Cerebellar cortex (tissue), 1 donor: Measurements from ENCODE around the gene PLEKHG3.

Source experiments
- DNase-seq: peaks from one replicate; pipeline ENCODE4 v3.0.0-alpha.2; 2015; ENCODE audit warnings: low spot score

PLEKHG3 gene

DNA sequence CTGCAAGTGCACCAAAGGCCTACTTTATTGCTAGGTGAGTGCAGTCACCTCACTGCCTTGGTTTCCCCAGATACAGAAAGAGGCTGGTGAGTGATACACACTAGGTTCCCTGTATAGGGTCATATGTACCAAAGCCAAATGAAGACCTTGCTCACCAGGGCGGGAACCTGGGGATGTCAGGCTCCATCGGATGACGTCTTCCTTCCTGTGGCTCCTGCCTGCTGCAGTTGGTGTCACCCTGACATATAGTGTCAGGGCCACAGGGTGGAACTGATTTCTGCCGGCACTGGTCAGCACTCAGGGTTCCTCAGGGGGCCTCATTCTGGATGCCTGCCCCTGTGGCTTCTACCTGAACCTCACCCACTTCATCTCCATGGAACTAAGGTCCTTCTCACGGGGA is 43.1 kb downstream of the PLEKHG3 start:
- DNase-seq = no peak

DNA sequence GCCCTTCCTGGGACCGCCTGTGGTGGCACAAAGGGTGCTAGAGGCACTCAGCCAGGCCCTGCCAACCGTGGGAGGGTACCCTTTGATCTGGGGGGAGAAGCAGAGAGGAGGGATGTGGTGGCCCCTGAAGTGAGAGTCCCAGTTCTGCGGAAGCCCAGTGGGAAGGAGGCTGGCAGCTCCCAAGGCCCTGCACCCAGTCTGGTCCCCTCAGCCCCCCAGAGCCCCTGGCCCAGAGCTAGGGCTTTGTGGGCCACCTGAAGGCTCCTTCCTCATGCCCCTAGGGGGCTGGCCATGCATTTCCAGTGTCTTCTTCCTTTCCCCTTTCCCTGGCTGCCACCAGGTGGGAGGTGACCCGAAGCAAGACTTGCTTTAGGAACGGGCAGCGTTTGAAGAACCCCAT is 44.3 kb downstream of the PLEKHG3 start:
- DNase-seq = no peak

DNA sequence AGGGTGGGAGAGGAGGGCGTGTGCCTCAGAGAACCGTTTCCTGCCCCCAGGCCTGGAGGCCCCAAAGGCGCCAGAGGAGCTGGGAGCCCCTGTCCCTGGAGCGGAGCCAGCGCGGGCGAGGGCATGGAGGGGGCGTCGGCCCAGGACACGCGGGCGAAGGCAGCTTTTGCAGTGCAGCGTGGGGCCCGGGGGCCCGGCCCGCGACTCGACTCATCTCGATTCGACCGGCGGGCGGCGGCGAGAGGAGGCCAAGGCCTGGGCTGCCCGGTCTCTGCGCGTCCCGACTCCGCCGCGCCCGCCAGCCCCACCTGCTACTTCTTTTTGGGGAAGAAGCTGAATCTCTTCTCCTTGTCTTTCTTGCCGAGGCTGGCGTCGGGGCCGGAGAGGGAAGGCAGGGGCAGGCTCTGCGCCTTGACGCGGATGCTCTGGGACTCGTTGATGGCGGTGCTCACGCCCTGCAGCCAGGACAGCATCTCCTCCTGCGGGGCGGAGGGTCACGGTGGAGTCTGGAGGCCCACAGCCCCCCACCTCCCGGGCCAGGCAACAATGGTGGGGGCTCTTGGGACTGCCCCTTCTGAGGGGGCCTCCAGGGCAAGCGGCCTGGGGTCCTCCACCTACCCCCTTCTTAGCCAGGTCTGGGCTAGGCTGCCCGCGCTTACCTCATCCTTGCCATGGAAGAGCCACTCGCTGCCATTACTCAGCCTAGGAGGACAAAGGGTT is 44.9 kb downstream of the PLEKHG3 start:
- DNase-seq = no peak

DNA sequence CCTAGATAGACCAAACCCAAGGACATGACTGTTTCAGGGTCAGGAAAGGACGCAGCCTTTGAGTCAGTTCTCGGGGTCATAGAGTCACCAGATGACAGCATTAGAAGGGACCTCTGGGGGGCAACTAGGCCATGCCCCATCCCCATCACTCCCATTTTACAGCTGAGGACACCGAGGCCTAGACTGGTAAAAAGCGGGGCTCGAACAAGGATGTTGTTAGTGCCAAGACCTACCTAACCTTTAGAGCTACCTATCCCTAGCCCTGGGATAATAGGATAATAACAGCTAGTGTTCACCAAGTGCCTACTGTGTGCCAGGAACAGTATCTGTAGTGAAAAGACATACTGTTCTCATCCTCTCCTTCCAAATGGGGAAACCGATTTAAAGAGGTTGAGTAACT is 48.7 kb downstream of the PLEKHG3 start:
- DNase-seq = no peak

DNA sequence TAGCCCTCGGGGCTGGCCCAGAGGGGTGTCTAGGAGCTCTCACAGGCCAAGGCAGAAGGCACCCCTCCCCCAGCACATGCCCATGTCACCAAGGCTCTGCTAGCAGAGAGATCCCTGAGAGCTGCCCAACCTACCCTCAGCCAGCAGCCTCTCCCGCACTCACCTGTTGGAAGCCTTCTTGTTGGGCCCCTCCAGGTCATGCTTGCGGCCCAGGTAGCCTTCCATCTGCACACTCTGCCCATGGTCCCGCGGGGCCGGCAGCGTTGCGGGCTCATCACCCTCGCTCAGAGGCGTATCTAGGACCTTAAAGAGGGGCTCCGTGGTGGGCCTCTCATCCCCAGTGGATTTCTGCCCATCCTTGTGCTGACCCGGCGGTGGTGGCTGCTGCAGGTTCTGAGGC is 49.1 kb downstream of the PLEKHG3 start:
- DNase-seq = no peak

DNA sequence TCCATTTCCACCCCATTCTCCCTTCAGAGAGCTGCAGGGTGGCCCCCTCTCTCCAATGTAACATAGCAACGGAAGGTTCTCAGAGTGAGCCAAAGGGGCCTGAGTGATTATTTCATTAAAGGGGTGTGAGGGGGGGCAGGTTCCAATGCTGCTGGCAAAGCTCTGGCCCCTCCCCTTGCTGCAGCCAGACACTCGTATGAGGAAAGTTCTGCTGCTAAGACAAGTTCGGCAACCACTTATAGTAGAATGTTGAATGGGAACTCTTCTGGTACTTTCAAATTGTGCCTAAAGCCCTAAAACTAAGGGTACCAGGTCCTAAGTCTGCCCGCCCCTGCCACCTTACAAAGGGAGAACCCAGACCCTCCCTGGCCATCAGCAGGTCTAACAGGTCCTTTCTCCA is 49.8 kb downstream of the PLEKHG3 start:
- no peak for DNase-seq

DNA sequence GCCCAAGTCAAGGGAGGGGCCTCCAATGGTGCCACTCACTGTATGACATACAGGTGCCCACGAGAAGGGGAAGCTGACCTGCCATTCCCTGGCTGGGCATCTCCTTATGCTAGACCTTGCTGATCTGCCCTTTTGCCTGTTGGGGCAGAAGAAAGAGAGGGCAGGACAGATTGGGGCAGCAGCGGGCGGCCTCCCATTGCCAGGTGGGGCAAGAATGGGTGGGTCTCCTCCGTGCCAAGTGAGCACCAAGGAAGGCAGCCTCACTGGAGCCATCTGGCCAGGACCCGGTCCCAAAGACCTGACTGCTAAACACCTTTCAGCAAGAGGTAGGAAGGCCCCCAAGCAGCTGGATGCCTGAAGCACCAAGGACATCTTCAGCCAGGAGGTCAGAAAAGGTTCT is 50.5 kb downstream of the PLEKHG3 start:
- DNase-seq = no peak

DNA sequence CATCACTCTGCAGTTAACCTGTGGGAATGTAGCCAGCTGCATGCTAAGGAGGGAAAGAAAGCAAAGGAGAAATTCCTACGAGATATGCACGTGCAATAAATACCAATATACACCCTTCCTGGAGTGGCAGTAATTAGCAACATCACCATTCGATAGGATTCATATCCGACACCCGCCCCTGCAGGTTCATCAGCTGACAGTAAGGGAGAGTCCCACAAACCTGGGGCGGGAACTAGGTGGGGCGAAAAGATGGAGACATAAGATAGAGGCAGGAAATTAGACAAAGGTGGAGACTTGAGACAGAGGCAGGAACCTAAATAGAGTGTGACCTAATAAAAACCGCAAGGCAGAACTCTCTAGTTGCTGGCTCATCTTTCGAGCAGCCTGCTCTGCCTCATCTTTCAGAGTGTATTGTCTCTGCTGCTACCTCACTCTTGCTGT is 51.6 kb downstream of the PLEKHG3 start:
- DNase-seq = no peak

DNA sequence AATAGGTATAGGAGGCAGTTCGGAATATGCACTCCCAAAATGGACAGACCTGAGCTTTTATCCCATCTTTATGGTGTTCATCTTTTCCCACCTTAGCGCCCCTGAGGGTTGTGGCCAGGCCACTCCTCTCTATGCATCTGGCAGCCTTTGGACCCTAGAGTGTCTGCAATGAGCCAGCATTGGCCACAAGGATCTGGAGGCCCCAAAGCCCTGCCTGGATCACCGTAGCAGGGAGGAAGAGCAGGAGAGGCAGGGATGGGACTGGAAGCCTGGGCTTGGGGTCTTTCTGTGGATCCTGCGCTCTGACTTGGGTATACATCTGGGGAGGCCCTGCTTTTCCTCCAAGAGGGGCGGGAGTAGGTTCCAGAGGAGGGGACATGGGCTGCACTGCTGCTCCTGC is 52.5 kb downstream of the PLEKHG3 start:
- no peak for DNase-seq

DNA sequence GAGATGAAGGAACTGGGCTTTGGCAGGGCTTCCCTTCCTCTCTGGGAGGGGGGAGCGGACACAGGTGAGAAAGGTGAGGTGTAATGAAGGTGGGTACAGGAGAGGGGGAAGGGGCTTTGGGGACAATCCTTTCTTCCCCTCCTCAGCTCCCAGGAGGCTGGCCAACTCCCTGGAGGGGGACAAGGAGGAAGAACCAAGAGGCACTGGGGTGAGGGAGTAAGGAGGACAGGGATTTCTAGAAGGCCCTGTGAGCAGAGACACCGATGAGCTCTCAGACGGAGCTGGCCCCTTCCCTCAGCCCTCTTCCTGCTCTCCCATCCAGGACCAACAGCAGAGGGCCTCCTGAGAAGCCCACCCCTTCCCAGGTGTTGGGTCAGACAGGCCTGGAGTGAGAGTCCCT is 53.4 kb downstream of the PLEKHG3 start:
- DNase-seq = no peak

DNA sequence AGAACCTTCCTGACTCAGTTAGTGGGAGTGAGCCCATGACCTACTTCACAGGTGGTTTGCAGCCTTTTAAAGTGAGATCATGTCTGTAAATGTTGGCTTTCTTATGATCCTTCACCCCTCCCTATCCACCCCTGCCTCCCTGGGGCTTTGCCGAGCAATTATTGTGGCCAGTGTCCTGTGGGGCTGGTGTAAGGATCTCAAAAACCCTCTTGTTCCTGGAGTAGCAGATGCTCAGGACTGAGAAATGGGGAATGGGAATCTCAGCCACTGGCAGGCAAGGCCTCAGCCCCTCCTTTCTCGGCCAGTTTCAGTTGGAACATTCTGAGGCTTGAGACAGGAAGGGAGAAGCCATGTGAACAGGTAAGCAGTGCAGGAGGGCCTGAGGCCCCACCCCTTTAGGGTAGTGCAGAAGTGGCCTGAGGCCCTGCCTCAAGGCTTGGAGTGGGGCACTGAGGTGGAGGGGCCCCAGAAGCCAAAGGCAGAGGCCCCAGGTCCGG is 53.8 kb downstream of the PLEKHG3 start:
- no peak for DNase-seq

DNA sequence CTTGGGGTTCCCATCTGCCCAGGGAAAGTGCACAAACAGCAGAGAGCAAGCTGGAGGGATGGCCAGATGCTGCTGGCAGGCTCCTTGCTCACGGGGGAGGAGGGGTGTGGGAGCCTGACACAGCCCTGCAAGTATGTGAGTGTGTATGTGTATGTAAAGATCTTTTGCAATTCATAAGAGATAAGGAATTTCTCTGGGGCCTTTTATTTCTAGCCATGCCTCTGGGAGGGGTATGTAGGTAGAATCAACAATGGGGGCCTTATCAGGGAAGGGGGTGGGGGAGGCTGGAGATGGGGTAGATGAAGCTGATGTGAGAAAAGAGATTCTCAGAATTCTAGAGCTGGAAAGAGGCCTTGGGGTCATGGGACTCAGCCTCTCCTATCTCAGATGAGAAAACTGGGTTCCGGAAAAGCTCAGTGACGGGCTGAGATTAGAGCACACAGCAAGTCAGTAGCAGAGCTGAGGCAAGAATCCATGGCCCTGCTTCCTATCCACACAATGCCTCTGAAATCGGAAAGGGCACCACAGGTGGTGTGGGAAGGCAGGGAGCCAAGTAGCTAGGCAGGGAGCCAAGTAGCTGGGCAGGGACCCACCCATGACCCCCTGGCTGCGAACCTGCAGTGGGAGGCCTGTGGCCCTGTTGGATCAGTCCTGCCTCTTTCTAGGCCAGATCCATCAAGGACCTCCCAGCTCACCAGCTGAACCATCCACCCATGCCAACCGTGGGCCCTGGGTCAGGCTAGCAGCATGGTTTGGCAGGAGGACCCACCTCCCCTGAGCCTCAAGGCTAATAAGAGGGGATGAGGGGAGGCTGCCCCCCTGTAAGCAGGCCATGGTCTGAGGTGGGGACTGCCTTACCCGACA is 54.7 kb downstream of the PLEKHG3 start:
- no peak for DNase-seq

DNA sequence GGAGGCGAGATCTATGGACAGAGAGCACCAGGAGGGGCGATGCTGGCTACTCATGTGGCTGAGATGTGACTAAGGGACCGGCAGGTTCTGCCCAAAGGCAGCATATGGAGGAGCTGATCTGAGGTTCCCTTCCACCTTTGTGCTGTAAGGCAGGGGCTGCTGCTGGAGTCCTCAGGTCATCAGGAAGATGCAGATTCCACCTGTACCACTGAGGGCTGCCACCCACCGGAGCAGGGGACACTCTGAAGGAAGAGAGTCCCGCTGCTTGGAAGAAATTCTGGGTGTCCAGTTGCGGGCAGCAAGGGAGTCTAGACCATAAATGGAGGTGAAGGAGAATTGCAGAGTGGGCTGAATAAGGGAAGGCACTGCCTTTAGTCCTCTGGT is 55.3 kb downstream of the PLEKHG3 start:
- no peak for DNase-seq

DNA sequence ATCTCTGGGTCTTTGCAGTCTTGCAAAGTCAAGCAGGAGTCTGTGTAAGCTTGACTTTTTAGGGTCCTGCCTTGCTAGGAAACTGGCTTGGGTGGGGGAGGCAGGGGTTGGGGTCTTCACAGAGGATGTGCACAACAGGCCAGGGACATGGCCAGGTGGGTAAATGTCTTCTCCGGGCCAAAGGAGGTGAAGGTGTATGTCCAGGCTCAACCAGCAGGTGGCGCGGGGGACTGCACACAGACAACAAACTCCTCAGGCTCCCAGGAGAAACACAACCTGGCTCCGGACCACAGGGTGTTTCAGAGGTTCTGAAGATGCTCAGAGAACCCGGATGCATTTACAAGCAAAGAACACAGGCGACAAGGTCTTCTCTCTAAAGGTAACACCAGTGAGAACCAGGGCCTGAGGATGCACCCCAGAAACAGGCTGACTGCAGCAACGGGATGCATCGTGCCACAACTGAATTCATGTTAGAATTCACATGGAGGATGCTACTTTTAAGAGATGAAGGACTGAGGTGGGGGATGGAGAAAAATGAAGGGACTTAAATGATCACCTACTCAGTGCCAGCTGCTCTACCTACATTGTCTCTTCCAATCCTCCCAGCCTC is 56.0 kb downstream of the PLEKHG3 start:
- peak; percentile 72 for DNase-seq

DNA sequence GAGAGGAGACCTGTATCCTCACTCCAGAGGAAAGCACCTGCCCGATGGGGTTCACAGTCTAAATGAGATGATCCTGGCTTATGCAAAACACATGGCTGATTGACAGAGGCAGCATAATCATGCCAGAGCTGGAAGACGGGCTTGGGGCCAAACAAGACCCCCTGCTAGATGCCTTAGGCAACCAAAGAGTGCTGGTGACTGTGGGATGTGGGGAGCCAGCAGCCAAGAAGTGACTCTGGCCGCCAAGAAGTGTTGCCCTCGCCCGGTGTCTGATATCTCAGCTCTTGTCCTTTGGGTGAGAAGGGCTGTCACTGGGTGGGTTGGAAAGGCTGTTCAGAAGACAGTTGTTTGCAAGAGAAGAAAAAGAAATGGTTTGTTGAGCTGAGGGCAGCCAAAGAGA is 56.7 kb downstream of the PLEKHG3 start:
- no peak for DNase-seq

DNA sequence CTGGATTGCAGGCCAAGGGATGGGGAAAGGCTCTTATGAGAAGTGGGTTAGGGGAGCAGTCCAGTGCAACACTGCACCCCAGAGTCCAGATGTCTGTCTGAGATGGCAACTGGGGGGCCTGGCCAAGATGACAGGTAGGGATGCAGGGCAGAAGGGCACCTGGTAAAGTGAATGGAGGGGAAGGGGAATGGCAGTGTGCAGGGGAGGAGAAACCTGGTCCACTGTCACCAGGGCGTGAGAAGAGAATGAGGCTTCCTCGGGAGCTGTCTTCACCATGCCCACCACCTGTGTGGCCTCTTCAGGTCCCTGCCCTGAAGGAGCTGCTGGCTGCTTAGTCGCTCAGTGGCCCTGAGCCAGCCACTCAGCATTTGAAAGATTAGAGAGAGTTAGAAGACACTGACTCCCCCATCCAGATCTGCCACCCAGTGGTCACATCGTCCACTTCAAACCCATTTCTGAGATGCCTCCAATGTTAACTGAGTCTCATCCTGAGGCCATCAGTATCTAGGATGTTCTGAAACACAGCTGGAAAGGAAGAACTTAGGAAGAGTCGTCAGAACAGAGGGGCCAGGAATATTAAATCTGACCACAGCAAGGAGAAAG is 57.3 kb downstream of the PLEKHG3 start:
- DNase-seq = no peak

DNA sequence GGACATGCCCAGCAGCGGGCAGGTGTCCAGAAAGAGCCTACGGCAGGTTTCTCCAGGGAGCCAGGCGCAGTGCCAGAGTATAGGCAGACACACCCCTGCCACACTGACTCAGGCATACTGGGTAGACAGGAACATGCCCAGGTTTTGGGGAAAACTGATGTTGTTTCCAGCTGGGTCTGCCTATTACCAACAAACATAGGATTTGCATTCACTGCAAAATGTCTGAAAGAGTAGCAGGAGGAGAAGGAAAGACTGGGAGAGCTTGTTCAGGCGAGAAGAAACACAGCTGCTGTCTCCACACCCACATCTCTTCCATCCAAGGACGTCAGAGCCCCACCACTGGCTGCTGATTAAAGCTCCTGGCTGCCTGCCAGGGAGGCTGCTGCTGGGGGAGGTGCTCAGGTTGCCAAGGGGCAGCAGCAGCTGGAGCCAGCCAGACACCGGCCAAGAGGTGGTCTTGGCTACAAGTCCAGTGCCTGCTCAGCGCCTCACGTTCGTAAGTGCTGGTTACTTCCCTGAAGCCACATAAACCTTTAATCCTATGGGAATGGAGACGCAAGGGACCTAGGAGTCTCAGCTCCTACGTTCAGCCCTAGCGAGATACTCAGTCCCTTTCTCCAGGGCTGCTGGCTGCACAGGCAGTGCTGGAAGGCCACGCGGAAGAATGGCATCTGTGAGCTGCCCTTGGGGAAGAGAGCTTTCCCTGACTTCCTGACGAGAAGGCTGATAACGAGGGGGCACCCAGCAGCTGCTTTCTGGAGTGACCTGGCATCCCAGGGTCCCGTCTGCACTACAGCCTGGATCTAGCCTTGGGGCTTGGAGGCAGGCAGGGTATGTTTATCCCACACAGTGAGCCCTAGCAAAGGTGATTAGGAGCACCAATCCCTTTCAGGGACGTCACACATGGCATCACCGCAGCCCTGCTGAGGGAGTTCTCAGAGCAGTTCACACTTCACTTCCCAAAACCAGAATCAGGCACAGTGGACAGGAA is 58.1 kb downstream of the PLEKHG3 start:
- peak; percentile 85 for DNase-seq

DNA sequence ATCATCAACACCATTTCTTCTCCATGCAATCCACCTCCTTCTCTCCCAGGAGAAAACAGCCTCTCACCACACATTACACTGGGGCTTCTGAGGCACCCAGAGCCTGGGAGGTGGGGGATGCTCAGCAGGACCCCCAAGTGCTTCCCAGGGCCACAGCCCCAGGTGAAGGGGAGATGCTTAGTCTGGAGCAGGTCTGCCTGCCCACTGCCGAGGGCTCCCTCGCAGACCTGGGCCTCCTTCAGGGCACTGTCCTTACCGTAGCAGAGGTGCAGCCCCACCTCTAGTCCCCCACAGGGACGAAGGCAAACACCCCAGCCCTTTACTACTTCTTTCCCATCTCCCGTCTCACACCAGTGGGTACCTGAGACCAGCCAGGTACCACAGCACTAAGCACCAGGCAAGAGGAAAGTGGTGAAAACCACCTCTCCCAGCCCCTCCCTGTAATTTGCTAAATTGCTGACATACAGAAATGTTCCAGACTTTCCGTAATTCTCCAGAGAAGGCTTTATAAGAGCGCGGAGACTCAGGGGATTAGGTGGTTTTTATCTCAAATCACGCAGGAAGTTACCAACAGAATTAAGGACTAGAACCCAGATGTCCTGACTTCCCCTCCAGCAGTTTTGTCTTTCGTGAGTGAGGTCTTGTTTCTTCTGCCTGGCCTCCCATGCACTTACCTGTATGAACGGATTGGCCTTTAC is 59.0 kb downstream of the PLEKHG3 start:
- DNase-seq = no peak

DNA sequence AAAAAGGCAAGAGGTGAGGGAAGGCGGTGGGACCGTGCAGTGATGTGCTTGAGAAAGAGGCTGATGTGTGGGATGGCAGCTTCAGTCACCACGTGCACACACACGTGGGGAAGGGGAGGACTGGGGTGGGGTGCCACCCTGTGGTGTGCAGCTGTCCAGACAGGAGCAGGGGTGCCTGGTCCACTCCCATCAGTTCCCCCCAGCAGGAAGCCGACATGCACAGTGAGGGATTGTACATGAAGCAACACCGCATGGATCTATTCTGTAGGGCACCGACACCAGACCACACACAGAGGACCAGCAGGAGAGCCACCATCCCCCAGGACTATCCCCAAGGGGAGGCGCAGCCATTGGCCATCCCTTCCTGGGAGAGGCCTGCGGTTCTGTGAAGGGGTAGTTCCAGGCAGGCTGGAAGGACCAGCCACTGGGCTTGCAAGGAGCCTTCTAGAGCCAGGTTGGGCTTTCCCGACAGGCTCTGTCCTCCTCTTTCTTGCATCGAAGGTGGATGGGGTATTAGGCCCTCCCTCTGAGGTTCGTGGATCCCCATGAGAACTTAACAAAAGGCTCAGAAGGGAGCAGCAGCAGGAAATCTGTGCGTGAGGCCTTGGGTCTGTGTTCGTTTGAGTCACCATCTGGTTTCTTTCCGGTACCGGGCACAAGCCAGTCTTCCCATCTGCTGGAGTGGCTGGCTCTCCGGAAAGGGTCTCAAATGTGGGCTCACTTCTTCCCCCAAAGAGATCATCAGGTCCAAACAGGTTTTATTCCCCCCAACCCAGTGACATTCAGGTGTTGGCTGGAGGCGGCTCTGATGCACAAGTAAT is 59.8 kb downstream of the PLEKHG3 start:
- peak; percentile 49 for DNase-seq
